ENCODE results near the gene SHISAL1.

DNA sequence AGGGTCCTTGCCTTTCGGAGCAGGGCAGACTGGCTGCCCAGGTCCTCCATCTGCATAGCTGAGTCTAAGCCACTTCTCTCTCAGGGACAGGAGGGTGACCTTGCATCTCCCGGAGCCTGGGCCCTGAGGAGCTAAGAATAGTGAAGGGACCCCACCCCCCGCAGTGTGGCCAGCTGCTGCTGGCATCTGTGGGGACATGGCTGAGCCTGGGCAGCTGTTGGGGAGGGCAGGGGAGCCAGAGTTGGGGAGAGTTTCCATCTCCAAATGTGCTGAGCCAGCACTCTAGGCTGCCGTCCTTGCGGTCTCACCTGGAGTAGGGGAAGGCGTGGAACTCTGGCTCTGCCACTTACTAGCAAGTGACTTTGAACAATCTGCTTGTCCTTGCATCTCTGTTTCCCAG, 34.8 kb upstream of the SHISAL1 start:
- no peak for TF ChIP-seq POLR2A (IDR thresholded peaks at IDR 0.05)
- TF ChIP-seq, protein P1, sequence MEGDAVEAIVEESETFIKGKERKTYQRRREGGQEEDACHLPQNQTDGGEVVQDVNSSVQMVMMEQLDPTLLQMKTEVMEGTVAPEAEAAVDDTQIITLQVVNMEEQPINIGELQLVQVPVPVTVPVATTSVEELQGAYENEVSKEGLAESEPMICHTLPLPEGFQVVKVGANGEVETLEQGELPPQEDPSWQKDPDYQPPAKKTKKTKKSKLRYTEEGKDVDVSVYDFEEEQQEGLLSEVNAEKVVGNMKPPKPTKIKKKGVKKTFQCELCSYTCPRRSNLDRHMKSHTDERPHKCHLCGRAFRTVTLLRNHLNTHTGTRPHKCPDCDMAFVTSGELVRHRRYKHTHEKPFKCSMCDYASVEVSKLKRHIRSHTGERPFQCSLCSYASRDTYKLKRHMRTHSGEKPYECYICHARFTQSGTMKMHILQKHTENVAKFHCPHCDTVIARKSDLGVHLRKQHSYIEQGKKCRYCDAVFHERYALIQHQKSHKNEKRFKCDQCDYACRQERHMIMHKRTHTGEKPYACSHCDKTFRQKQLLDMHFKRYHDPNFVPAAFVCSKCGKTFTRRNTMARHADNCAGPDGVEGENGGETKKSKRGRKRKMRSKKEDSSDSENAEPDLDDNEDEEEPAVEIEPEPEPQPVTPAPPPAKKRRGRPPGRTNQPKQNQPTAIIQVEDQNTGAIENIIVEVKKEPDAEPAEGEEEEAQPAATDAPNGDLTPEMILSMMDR (IDR thresholded peaks at IDR 0.05), result no peak
- TF ChIP-seq POLR2AphosphoS5 (IDR thresholded peaks at IDR 0.05), result no peak
